GM19324 (cell line): Measurements from ENCODE around the gene ZNF573.

Experiments used
- ATAC-seq: cut with Tn5 transposase; IDR thresholded peaks from one replicate; pipeline ENCODE4 v1.9.1; 2021; ENCODE audit warnings: mild to moderate bottlenecking, moderate library complexity; ENCODE audit not compliant: unreplicated experiment, low FRiP score

The ZNF573 gene

GRCh38 chr19:37698216-37698615, 81.2 kb downstream of the ZNF573 start:
- no peak for ATAC-seq

- ATAC-seq, result no peak
Measured at GRCh38 chr19:37695144-37695899, 84.1 kb downstream of the ZNF573 start.

- ATAC-seq, result no peak
Measured at GRCh38 chr19:37692956-37693620, 86.3 kb downstream of the ZNF573 start.

- no peak for ATAC-seq
Measured at GRCh38 chr19:37691881-37692504, 87.4 kb downstream of the ZNF573 start.
